Mucosa of rectum (tissue), 2 donors: ENCODE measurements around the gene GSG1.
"Not testable (repeated sequence)": the region's sequence is repeated elsewhere in the genome, so short reads cannot be mapped to it uniquely, and the experiment has no call there.

ENCODE experiments used
- H3K27ac ChIP-seq, 2 donors: one replicate each; pipeline ENCODE4 v1.7.0; 2013; ENCODE audit warnings: inconsistent platforms in 2 of 2, low read depth in 2 of 2, low read length in 2 of 2
- H3K27me3 ChIP-seq, 2 donors: one replicate each; pipeline ENCODE4 v1.7.0; 2013; ENCODE audit warnings: low read length in 2 of 2; ENCODE audit not compliant: control insufficient read depth in 2 of 2, insufficient read depth in 2 of 2
- H3K36me3 ChIP-seq, 2 donors: one replicate each; pipeline ENCODE4 v1.7.0; 2013; ENCODE audit warnings: low read length in 2 of 2; ENCODE audit not compliant: control insufficient read depth in 2 of 2, insufficient read depth in 2 of 2
- H3K4me1 ChIP-seq, 2 donors: one replicate each; pipeline ENCODE4 v1.7.0; 2013; ENCODE audit warnings: low read length in 2 of 2, mild to moderate bottlenecking in 1 of 2; ENCODE audit not compliant: control insufficient read depth in 2 of 2, insufficient read depth in 2 of 2
- H3K4me3 ChIP-seq, 2 donors: one replicate each; pipeline ENCODE4 v1.7.0; 2013; ENCODE audit warnings: low read length in 2 of 2
- H3K9ac ChIP-seq, 2 donors: one replicate each; pipeline ENCODE4 v1.7.0; 2013; ENCODE audit warnings: low read length in 2 of 2, low read depth in 1 of 2, mild to moderate bottlenecking in 1 of 2
- H3K9me3 ChIP-seq, 2 donors: one replicate each; pipeline ENCODE4 v1.7.0; 2013; ENCODE audit warnings: low read length in 2 of 2; ENCODE audit not compliant: control insufficient read depth in 2 of 2
- donor health status: healthy.
- donor health status: Normal muscosa, but diverticular disease.

GSG1 gene

GRCh38 chr12:13066014-13066413 lies 37.5 kb downstream of the GSG1 start:
- Histone ChIP-seq H3K9me3 (no peaks in the 10 kb centered on the region), H3K27ac (no peak overlapping the region), H3K36me3 (peaks cover 0 to 2% of the 10 kb centered on the region in 2 donors), H3K4me1 (no peaks in the 10 kb centered on the region), H3K27me3 (peaks cover 4 to 10% of the 10 kb centered on the region in 2 donors), H3K4me3 (no peak overlapping the region), H3K9ac (no peak overlapping the region)

GRCh38 chr12:13062669-13063068 lies 40.8 kb downstream of the GSG1 start:
- Histone ChIP-seq H3K4me3 (no peak overlapping the region), H3K9ac (no peak overlapping the region), H3K4me1 (no peaks in the 10 kb centered on the region), H3K9me3 (no peaks in the 10 kb centered on the region), H3K27me3 (peaks cover 4 to 19% of the 10 kb centered on the region in 2 donors), H3K27ac (no peak overlapping the region), H3K36me3 (peaks cover 0 to 2% of the 10 kb centered on the region in 2 donors)

GRCh38 chr12:13061377-13061776 lies 42.1 kb downstream of the GSG1 start:
- H3K9me3 ChIP-seq, result no peaks in the 10 kb centered on the region
- no peaks in the 10 kb centered on the region for H3K4me1 ChIP-seq
- H3K9ac ChIP-seq, result no peak overlapping the region
- H3K36me3 ChIP-seq, result peaks cover 0 to 2% of the 10 kb centered on the region in 2 donors
- H3K27me3 ChIP-seq, result peaks cover 4 to 18% of the 10 kb centered on the region in 2 donors
- H3K4me3 ChIP-seq, result no peak overlapping the region
- no peak overlapping the region for H3K27ac ChIP-seq

DNA sequence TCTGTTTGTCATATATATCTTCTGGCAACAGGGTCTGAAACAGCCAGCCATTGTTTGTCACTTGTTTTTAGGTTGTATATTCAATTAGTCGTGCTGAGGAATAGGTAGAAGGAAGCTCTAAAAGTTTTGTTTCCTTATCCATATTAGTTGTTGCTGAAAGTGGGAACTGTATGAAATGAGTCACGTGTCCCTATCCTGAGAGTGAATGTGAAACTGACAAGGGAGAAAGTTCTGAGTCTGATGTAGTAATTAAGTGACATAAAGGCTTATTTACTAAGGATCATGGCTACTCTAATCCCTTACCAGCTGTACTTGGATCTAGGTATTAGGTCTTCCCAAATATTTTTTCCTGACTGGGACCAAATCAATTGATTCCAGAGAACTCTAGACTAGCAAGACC lies 42.9 kb downstream of the GSG1 start:
- H3K9ac ChIP-seq, result no peak overlapping the region
- H3K36me3 ChIP-seq, result peaks cover 0 to 2% of the 10 kb centered on the region in 2 donors
- no peak overlapping the region for H3K27ac ChIP-seq
- peaks cover 6 to 23% of the 10 kb centered on the region in 2 donors for H3K27me3 ChIP-seq
- no peaks in the 10 kb centered on the region for H3K9me3 ChIP-seq
- H3K4me3 ChIP-seq, result no peak overlapping the region
- H3K4me1 ChIP-seq, result no peaks in the 10 kb centered on the region

- H3K4me1 ChIP-seq, H3K27ac ChIP-seq, H3K36me3 ChIP-seq, H3K9ac ChIP-seq, H3K4me3 ChIP-seq, H3K9me3 ChIP-seq: not testable (repeated sequence)
- peaks cover 14 to 54% of the 10 kb centered on the region in 2 donors for H3K27me3 ChIP-seq
Observed at GRCh38 chr12:13053617-13054016, 49.9 kb downstream of the GSG1 start.

DNA sequence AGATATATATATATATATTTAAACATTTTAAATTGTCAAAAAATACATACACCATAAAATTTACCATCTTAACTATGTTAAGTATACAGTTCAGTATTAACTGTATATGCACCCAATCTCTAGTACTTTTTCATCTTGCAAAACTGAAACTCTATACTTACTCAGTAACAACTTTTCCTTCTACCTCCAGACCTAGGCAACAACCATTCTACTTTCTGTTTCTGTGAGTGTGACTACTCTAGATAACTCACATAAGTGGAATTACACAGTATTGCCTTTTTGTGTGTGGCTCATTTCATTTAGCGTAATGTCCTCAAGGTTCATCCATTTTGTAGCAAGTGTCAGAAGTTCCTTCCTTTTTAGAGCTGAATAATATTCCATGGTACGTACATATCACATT lies 51.0 kb downstream of the GSG1 start:
- Histone ChIP-seq H3K9me3 (no peaks in the 10 kb centered on the region), H3K27me3 (peaks cover 15 to 53% of the 10 kb centered on the region in 2 donors)

DNA sequence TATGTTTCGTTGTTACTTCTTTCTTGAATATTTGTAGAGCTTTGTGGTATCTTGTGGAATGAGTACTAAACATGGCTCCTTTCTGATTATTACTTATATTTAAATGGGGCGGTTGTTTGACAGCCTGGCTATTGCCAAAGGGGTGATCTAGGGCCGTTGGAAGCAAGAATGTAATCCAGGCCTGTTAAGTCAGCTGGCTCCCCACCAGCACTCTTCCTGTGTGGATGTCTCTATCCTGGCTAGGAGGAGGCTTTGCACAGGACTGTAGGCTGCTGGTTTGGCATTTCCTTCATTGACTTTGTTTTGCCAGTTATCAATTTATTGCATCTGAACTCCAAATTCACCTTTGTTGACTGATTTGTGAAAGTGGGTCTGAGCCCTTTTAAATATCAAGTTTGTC lies 53.7 kb downstream of the GSG1 start:
- H3K4me1 ChIP-seq, result peaks cover 0 to 2% of the 10 kb centered on the region in 2 donors
- H3K27me3 ChIP-seq, result peaks cover 13 to 59% of the 10 kb centered on the region in 2 donors
- H3K27ac ChIP-seq, result no peak overlapping the region

More for the DNA sequence above, 51.0 kb downstream of the GSG1 start:
- Histone ChIP-seq H3K27ac (no peak overlapping the region), H3K4me3 (no peak overlapping the region), H3K36me3 (no peaks in the 10 kb centered on the region), H3K4me1 (peaks cover 0 to 2% of the 10 kb centered on the region in 2 donors), H3K9ac (no peak overlapping the region)

GRCh38 chr12:13046964-13047363 lies 56.5 kb downstream of the GSG1 start:
- Histone ChIP-seq H3K9me3 (no peaks in the 10 kb centered on the region), H3K4me3 (no peak overlapping the region), H3K27ac (no peak overlapping the region), H3K27me3 (peaks cover 22 to 68% of the 10 kb centered on the region in 2 donors), H3K36me3 (no peaks in the 10 kb centered on the region), H3K9ac (no peak overlapping the region), H3K4me1 (peaks cover 5 to 11% of the 10 kb centered on the region in 2 donors)

More for the DNA sequence above, 53.7 kb downstream of the GSG1 start:
- no peaks in the 10 kb centered on the region for H3K36me3 ChIP-seq
- H3K9me3 ChIP-seq, result no peaks in the 10 kb centered on the region
- no peak overlapping the region for H3K4me3 ChIP-seq
- no peak overlapping the region for H3K9ac ChIP-seq

DNA sequence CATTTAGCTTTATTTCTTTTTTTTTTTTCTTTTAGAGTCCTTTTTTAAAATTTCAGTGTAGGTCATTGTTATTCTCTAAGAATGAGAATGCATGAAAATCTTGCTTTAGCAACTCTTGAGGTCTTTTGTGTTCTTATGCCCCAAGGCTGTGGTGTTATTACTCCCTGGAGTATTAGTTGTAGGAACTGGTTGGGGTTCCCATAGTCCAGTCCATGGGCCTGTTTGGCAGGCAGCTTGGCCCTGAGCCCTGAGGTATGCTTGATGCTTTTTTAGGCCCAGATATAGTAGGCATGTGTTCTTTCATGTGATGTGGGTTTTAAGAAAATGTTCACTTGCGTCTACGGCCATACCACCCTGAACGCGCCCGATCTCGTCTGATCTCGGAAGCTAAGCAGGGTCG lies 57.7 kb downstream of the GSG1 start:
- no peak overlapping the region for H3K9ac ChIP-seq
- no peak overlapping the region for H3K27ac ChIP-seq
- no peaks in the 10 kb centered on the region for H3K9me3 ChIP-seq
- H3K27me3 ChIP-seq, result peaks cover 22 to 69% of the 10 kb centered on the region in 2 donors
- H3K4me1 ChIP-seq, result peaks cover 5 to 11% of the 10 kb centered on the region in 2 donors
- no peaks in the 10 kb centered on the region for H3K36me3 ChIP-seq
- no peak overlapping the region for H3K4me3 ChIP-seq

DNA sequence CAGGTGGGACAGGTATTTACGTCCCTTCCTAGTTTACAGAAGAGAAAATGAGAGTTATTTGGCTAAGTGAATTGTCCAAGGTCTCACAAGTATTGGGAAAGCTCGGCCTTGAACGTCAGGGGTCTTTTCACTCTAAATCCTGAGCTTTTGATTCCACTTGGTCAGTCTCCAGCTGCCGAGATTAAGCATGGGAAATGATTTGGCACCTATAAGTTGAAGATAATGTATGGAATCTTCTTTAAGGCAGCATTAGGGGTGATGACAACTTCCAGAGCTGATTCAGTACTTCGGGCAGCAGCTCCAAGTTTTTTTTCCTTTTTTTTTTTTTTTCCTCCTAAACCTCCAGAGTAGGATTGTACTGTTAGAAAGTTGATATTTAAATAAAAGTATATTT lies 58.6 kb downstream of the GSG1 start:
- Histone ChIP-seq H3K27me3 (peaks cover 18 to 62% of the 10 kb centered on the region in 2 donors), H3K4me1 (peaks cover 8 to 15% of the 10 kb centered on the region in 2 donors), H3K36me3 (no peaks in the 10 kb centered on the region), H3K4me3 (peak overlapping the region; percentile 80 to 86), H3K9ac (peak overlapping the region; percentile 34 to 67), H3K9me3 (no peaks in the 10 kb centered on the region), H3K27ac (no peak overlapping the region)
